ENCODE measurements around the gene PAGR1. TPM values are rescaled to one million over a fixed set of nuclear protein-coding genes. Genes with fewer than 3 reads are reported as not detected.

Gene PAGR1
- total and polyA plus RNA-seq, 2 of the 13 experiments (the other 11 are each of a cell fraction or from before 2014, with no cell fraction given): 9.8 to 66.4 TPM

- TF ChIP-seq, protein P1, sequence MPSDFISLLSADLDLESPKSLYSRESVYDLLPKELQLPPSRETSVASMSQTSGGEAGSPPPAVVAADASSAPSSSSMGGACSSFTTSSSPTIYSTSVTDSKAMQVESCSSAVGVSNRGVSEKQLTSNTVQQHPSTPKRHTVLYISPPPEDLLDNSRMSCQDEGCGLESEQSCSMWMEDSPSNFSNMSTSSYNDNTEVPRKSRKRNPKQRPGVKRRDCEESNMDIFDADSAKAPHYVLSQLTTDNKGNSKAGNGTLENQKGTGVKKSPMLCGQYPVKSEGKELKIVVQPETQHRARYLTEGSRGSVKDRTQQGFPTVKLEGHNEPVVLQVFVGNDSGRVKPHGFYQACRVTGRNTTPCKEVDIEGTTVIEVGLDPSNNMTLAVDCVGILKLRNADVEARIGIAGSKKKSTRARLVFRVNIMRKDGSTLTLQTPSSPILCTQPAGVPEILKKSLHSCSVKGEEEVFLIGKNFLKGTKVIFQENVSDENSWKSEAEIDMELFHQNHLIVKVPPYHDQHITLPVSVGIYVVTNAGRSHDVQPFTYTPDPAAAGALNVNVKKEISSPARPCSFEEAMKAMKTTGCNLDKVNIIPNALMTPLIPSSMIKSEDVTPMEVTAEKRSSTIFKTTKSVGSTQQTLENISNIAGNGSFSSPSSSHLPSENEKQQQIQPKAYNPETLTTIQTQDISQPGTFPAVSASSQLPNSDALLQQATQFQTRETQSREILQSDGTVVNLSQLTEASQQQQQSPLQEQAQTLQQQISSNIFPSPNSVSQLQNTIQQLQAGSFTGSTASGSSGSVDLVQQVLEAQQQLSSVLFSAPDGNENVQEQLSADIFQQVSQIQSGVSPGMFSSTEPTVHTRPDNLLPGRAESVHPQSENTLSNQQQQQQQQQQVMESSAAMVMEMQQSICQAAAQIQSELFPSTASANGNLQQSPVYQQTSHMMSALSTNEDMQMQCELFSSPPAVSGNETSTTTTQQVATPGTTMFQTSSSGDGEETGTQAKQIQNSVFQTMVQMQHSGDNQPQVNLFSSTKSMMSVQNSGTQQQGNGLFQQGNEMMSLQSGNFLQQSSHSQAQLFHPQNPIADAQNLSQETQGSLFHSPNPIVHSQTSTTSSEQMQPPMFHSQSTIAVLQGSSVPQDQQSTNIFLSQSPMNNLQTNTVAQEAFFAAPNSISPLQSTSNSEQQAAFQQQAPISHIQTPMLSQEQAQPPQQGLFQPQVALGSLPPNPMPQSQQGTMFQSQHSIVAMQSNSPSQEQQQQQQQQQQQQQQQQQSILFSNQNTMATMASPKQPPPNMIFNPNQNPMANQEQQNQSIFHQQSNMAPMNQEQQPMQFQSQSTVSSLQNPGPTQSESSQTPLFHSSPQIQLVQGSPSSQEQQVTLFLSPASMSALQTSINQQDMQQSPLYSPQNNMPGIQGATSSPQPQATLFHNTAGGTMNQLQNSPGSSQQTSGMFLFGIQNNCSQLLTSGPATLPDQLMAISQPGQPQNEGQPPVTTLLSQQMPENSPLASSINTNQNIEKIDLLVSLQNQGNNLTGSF (CRISPR knock-in tag; IDR thresholded peaks at IDR 0.05): peak; percentile 33; the same call in 1 of the 2 replicates
- TF ChIP-seq PLSCR1 (CRISPR knock-in tag; IDR thresholded peaks at IDR 0.05; ENCODE audit: borderline replicate concordance): no peak
- TF ChIP-seq KLF16 (CRISPR knock-in tag; IDR thresholded peaks at IDR 0.05): peak in 1 of 2 experiments; percentile 89; a peak in 2 of 4 replicates
- TF ChIP-seq PAF1 (CRISPR knock-in tag; IDR thresholded peaks at IDR 0.05): no peak
- peak; percentile 43; the same call in 1 of the 2 replicates for TF ChIP-seq ZSCAN29 (CRISPR knock-in tag; conservative IDR thresholded peaks at IDR 0.05)
- peak; percentile 74 for TF ChIP-seq ZNF639 (CRISPR knock-in tag; conservative IDR thresholded peaks at IDR 0.05)
- peak; percentile 93 for TF ChIP-seq ZMYM4 (CRISPR knock-in tag; IDR thresholded peaks at IDR 0.05)
- peak; percentile 58; the same call in 1 of the 2 replicates for TF ChIP-seq ZNF383 (CRISPR knock-in tag; IDR thresholded peaks at IDR 0.05; ENCODE audit: borderline replicate concordance)
- peak; percentile 30; the same call in 1 of the 2 replicates for TF ChIP-seq ZNF225 (CRISPR knock-in tag; IDR thresholded peaks at IDR 0.05)
- no peak for TF ChIP-seq AKNA (CRISPR knock-in tag; IDR thresholded peaks at IDR 0.05; ENCODE audit: borderline replicate concordance)
- TF ChIP-seq SATB2 (CRISPR knock-in tag; IDR thresholded peaks at IDR 0.05): no peak
- no peak for TF ChIP-seq TAF15 (IDR thresholded peaks at IDR 0.05; ENCODE audit: low read depth, low read length, poor library complexity, severe bottlenecking)
- TF ChIP-seq ZNF792 (CRISPR knock-in tag; IDR thresholded peaks at IDR 0.05): peak; percentile 76; the same call in 1 of the 2 replicates
- TF ChIP-seq CCDC6 (CRISPR knock-in tag; IDR thresholded peaks at IDR 0.05): peak; percentile 97
These were observed 25.6 kb upstream of the PAGR1 start, which contains the start of gene KIF22 (continued) for GRCh38 chr16:29790183-29790948.

Measured in HepG2 (cell line).